ENCODE measurements around the gene CYTL1. TPM values are rescaled to one million over a fixed set of nuclear protein-coding genes. Genes with fewer than 3 reads are reported as not detected.

CYTL1 gene
- total and polyA plus RNA-seq, 2 of the 4 experiments (the other 2 are of a cell fraction) = 1.3 to 7.4 TPM

DNA sequence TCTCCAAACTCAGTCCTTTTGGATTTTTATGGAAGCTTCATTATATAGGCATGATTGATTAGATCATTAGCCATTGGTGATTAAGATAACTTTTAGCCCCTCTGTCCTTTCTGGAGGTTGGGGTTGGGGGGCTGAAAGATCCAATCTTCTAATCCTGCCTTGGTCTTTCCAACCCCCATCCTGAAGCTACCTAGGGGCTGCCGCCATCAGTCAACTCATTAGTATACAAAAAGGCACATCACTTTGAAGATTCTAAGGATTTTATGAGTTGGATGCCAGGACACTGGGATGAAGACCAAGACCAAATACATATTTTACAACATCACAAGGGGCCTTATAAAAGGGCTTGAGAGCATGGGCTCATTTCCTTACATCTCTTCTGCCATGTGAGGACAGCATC is 47.5 kb downstream of the CYTL1 start:
- no peak for TF ChIP-seq CHD1 (IDR thresholded peaks at IDR 0.05; ENCODE audit: low read depth, low read length)
- TF ChIP-seq MAFK (IDR thresholded peaks at IDR 0.05; ENCODE audit: low read depth, low read length) = no peak
- TF ChIP-seq RCOR1 (IDR thresholded peaks at IDR 0.05; ENCODE audit: insufficient replicate concordance, low read length) = no peak
- no peak for TF ChIP-seq FOS (IDR thresholded peaks at IDR 0.05; ENCODE audit: low read depth, low read length)
- TF ChIP-seq RAD21 (IDR thresholded peaks at IDR 0.05; ENCODE audit: low read length) = no peak
- TF ChIP-seq NFE2L2 (IDR thresholded peaks at IDR 0.05; ENCODE audit: low read depth, low read length) = no peak
- no peak for TF ChIP-seq POLR2A (IDR thresholded peaks at IDR 0.05; ENCODE audit: low read depth, low read length)
- TF ChIP-seq, protein P1, sequence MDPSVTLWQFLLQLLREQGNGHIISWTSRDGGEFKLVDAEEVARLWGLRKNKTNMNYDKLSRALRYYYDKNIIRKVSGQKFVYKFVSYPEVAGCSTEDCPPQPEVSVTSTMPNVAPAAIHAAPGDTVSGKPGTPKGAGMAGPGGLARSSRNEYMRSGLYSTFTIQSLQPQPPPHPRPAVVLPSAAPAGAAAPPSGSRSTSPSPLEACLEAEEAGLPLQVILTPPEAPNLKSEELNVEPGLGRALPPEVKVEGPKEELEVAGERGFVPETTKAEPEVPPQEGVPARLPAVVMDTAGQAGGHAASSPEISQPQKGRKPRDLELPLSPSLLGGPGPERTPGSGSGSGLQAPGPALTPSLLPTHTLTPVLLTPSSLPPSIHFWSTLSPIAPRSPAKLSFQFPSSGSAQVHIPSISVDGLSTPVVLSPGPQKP (IDR thresholded peaks at IDR 0.05; ENCODE audit: borderline replicate concordance, low read depth, low read length) = no peak
- TF ChIP-seq RFX5 (IDR thresholded peaks at IDR 0.05; ENCODE audit: low read depth, low read length) = no peak
- TF ChIP-seq CEBPB (IDR thresholded peaks at IDR 0.05; ENCODE audit: low read depth, low read length) = no peak
- no peak for TF ChIP-seq MAZ (IDR thresholded peaks at IDR 0.05; ENCODE audit: borderline replicate concordance, low read depth, low read length)
- no peak for TF ChIP-seq SMC3 (IDR thresholded peaks at IDR 0.05; ENCODE audit: low read depth, low read length)
- TF ChIP-seq USF2 (IDR thresholded peaks at IDR 0.05; ENCODE audit: low read depth, low read length) = no peak
- no peak for TF ChIP-seq MXI1 (IDR thresholded peaks at IDR 0.05; ENCODE audit: borderline replicate concordance, low read depth, low read length)
- no peak for TF ChIP-seq BHLHE40 (IDR thresholded peaks at IDR 0.05; ENCODE audit: low read depth, low read length)
- no peak for TF ChIP-seq CTCF (conservative IDR thresholded peaks at IDR 0.05; ENCODE audit: low read depth, low read length)
- Histone ChIP-seq H3K56ac (ENCODE audit: extremely low read depth, insufficient read depth, low read length) (no peak overlapping the region), H3K9me1 (ENCODE audit: insufficient read depth, low read length) (no peaks in the 10 kb centered on the region), H3K9me3 (ENCODE audit: control insufficient read depth, insufficient read depth, low read length) (peaks cover 6% of the 10 kb centered on the region), H3K4me3 (ENCODE audit: insufficient read depth, low read depth, low read length) (no peak overlapping the region), H3K4me2 (ENCODE audit: low read depth, low read length) (no peak overlapping the region), H3K27ac (ENCODE audit: insufficient read depth, low read length) (no peak overlapping the region), H3K79me1 (ENCODE audit: low read depth in 1 of 2, low read length in 2 of 2) (no peaks in the 10 kb centered on the region), H3K4me1 (ENCODE audit: control insufficient read depth, insufficient read depth, low read length) (no peaks in the 10 kb centered on the region), H2BK20ac (ENCODE audit: low read depth, low read length) (no peak overlapping the region), H3K4ac (ENCODE audit: low read depth, low read length) (no peak overlapping the region), H2AK5ac (ENCODE audit: low read depth, low read length) (no peak overlapping the region), H2BK120ac (ENCODE audit: low read depth, low read length) (no peak overlapping the region), H2BK15ac (ENCODE audit: low read depth, low read length) (no peak overlapping the region), H3K14ac (replicated peaks; ENCODE audit: low read depth, low read length) (no peak overlapping the region), H4K91ac (ENCODE audit: insufficient read depth, low read depth, low read length) (no peak overlapping the region), H4K5ac (ENCODE audit: low read depth, low read length) (no peak overlapping the region), H2BK5ac (ENCODE audit: low read depth, low read length, poor library complexity, severe bottlenecking) (no peak overlapping the region), H2AFZ (replicated peaks; ENCODE audit: low read length, poor library complexity) (no peak overlapping the region), H4K20me1 (ENCODE audit: insufficient read depth, low read length) (no peaks in the 10 kb centered on the region), H3K27me3 (ENCODE audit: control insufficient read depth, insufficient read depth, low read length) (peaks cover 2% of the 10 kb centered on the region), H4K8ac (ENCODE audit: low read depth in 2 of 2, low read length in 2 of 2) (no peak overlapping the region), H3K9ac (ENCODE audit: low read depth, low read length) (no peak overlapping the region), H3K18ac (ENCODE audit: low read depth, low read length) (no peak overlapping the region), H3K23ac (ENCODE audit: low read depth, low read length) (no peak overlapping the region), H2AK9ac (replicated peaks; ENCODE audit: low read depth, low read length, poor library complexity) (no peak overlapping the region), H3K36me3 (ENCODE audit: control insufficient read depth, insufficient read depth, low read length) (no peaks in the 10 kb centered on the region)
- CTCF ChIA-PET = no interaction called here
- ATAC-seq (ENCODE audit: low read depth) = no peak
- intact Hi-C loops (cut with micrococcal nuclease) (no loop called here), dilution Hi-C loops (cut with HindIII; ENCODE audit: low sequenced_read_pairs, unreplicated experiment) (no loop called here), in situ Hi-C loops (cut with MboI; ENCODE audit: low sequenced_read_pairs) (no loop called here)
- no CpG with 5 or more reads among the region's 1 CpG for WGBS, 2 experiments (ENCODE audit: extremely low coverage in 2 of 2, insufficient read length in 1 of 2)
- no TSS peak for BruUV-seq (replicated peaks)
- no peak for DNase-seq
- POLR2A ChIA-PET (ENCODE audit: unreplicated experiment) = no interaction called here
